Stimulated activated CD8-positive, alpha-beta memory T cell treated with anti-CD3 and anti-CD28 coated beads, Interleukin-2, amount 100 ng/mL, for 48 hours (primary cell): Measurements from ENCODE around the gene BICC1.

Source experiments
- DNase-seq, 2 donors: peaks; one replicate each; pipeline ENCODE4 v3.0.0-alpha.2; 2020; ENCODE audit warnings: low read depth in 2 of 2

Gene BICC1

GRCh38 chr10:58743466-58744115, 230.9 kb downstream of the BICC1 start:
- no peak for DNase-seq

- DNase-seq = no peak
Measured at GRCh38 chr10:58746474-58747185, 234.0 kb downstream of the BICC1 start.

GRCh38 chr10:58747687-58748086, 235.0 kb downstream of the BICC1 start:
- no peak for DNase-seq

- no peak for DNase-seq
Measured at GRCh38 chr10:58752665-58753064, 240.0 kb downstream of the BICC1 start.

- no peak for DNase-seq
Measured at GRCh38 chr10:58753425-58753824, 240.8 kb downstream of the BICC1 start.

GRCh38 chr10:58754469-58755339, 242.0 kb downstream of the BICC1 start:
- DNase-seq = no peak

- no peak for DNase-seq
Measured at GRCh38 chr10:58755340-58755610, 242.6 kb downstream of the BICC1 start.

GRCh38 chr10:58755677-58756076, 243.0 kb downstream of the BICC1 start:
- no peak for DNase-seq

- DNase-seq = no peak
Measured at GRCh38 chr10:58756130-58756719, 243.6 kb downstream of the BICC1 start.

- no peak for DNase-seq
Measured at GRCh38 chr10:58757352-58758065, 244.8 kb downstream of the BICC1 start.

- no peak for DNase-seq
Measured at GRCh38 chr10:58758321-58758720, 245.6 kb downstream of the BICC1 start.

- no peak for DNase-seq
Measured at GRCh38 chr10:58764087-58764747, 251.5 kb downstream of the BICC1 start.

GRCh38 chr10:58765910-58766309, 253.2 kb downstream of the BICC1 start:
- no peak for DNase-seq

GRCh38 chr10:58767652-58768051, 255.0 kb downstream of the BICC1 start:
- no peak for DNase-seq

- no peak for DNase-seq
Measured at GRCh38 chr10:58771863-58772262, 259.2 kb downstream of the BICC1 start.

GRCh38 chr10:58772758-58773157, 260.1 kb downstream of the BICC1 start:
- no peak for DNase-seq

GRCh38 chr10:58773341-58773740, 260.7 kb downstream of the BICC1 start:
- no peak for DNase-seq

GRCh38 chr10:58773944-58774343, 261.3 kb downstream of the BICC1 start:
- DNase-seq = no peak

GRCh38 chr10:58775960-58776567, 263.4 kb downstream of the BICC1 start:
- no peak for DNase-seq

GRCh38 chr10:58776568-58777318, 264.1 kb downstream of the BICC1 start:
- DNase-seq = no peak
